ENCODE results near the gene TSPAN32.

TSPAN32 gene

GRCh38 chr11:2275334-2276279 is 26.2 kb upstream of the TSPAN32 start:
- no peak for ATAC-seq

GRCh38 chr11:2276280-2277007 is 25.4 kb upstream of the TSPAN32 start:
- TF ChIP-seq ZNF8 (CRISPR knock-in tag; IDR thresholded peaks at IDR 0.05) (no peak), POU6F1 (CRISPR knock-in tag; IDR thresholded peaks at IDR 0.05; ENCODE audit: borderline replicate concordance, low read depth) (no peak), CREB5 (CRISPR knock-in tag; IDR thresholded peaks at IDR 0.05; ENCODE audit: low read depth) (no peak), TOX (CRISPR knock-in tag; IDR thresholded peaks at IDR 0.05; ENCODE audit: borderline replicate concordance) (no peak), ISL1 (CRISPR knock-in tag; IDR thresholded peaks at IDR 0.05) (no peak), SNAI2 (CRISPR knock-in tag; IDR thresholded peaks at IDR 0.05) (no peak), GLIS3 (CRISPR knock-in tag; IDR thresholded peaks at IDR 0.05) (no peak), TCF4 (CRISPR knock-in tag; IDR thresholded peaks at IDR 0.05; ENCODE audit: borderline replicate concordance) (no peak), ZFP30 (CRISPR knock-in tag; IDR thresholded peaks at IDR 0.05) (no peak), ZNF565 (CRISPR knock-in tag; conservative IDR thresholded peaks at IDR 0.05; ENCODE audit: low read depth) (no peak), ZC3H10 (CRISPR knock-in tag; IDR thresholded peaks at IDR 0.05) (no peak), ARNTL (CRISPR knock-in tag; IDR thresholded peaks at IDR 0.05; ENCODE audit: borderline replicate concordance, low read depth) (no peak), PPARA (CRISPR knock-in tag; IDR thresholded peaks at IDR 0.05; ENCODE audit: borderline replicate concordance) (no peak), OSR1 (CRISPR knock-in tag; IDR thresholded peaks at IDR 0.05) (no peak), ZFP3 (CRISPR knock-in tag; IDR thresholded peaks at IDR 0.05) (no peak), ZNF70 (CRISPR knock-in tag; IDR thresholded peaks at IDR 0.05) (no peak), TSHZ2 (CRISPR knock-in tag; IDR thresholded peaks at IDR 0.05) (no peak), BACH2 (CRISPR knock-in tag; IDR thresholded peaks at IDR 0.05; ENCODE audit: borderline replicate concordance) (no peak), CSRNP3 (CRISPR knock-in tag; IDR thresholded peaks at IDR 0.05) (no peak)
- ATAC-seq: no peak

More at GRCh38 chr11:2275334-2276279, 26.2 kb upstream of the TSPAN32 start:
- no peak for TF ChIP-seq ZFP30 (CRISPR knock-in tag; IDR thresholded peaks at IDR 0.05)
- TF ChIP-seq OSR1 (CRISPR knock-in tag; IDR thresholded peaks at IDR 0.05): no peak
- TF ChIP-seq ZNF8 (CRISPR knock-in tag; IDR thresholded peaks at IDR 0.05): no peak
- no peak for TF ChIP-seq PATZ1 (CRISPR knock-in tag; IDR thresholded peaks at IDR 0.05; ENCODE audit: borderline replicate concordance)
- no peak for TF ChIP-seq ZFP3 (CRISPR knock-in tag; IDR thresholded peaks at IDR 0.05)
- no peak for TF ChIP-seq CSRNP3 (CRISPR knock-in tag; IDR thresholded peaks at IDR 0.05)
- no peak for TF ChIP-seq ESRRG (CRISPR knock-in tag; IDR thresholded peaks at IDR 0.05)
- no peak for TF ChIP-seq GLIS3 (CRISPR knock-in tag; IDR thresholded peaks at IDR 0.05)
- TF ChIP-seq ZNF565 (CRISPR knock-in tag; conservative IDR thresholded peaks at IDR 0.05; ENCODE audit: low read depth): no peak

All from SK-N-SH treated with all-trans-retinoic acid at 6 μM for 48 hours (cell line).